Osteoblast (primary cell): ENCODE results near the gene ARHGEF26. TPM values are rescaled to one million over a fixed set of nuclear protein-coding genes. Genes with fewer than 3 reads are reported as not detected.

ENCODE experiments used
- DNase-seq: peaks from one replicate; pipeline ENCODE4 v3.0.0; 2011; ENCODE audit warnings: low spot score, mixed read lengths; ENCODE audit not compliant: insufficient read length; ENCODE audit errors: missing footprints
- H2AFZ ChIP-seq: 2 replicates; pipeline ENCODE4 v1.6.0; 2011; ENCODE audit warnings: mild to moderate bottlenecking, low read length
- H3K27ac ChIP-seq: 2 replicates; pipeline ENCODE4 v1.5.1; 2011; ENCODE audit warnings: mild to moderate bottlenecking, low read depth, low read length, moderate library complexity
- H3K27me3 ChIP-seq: 2 replicates; pipeline ENCODE4 v1.6.0; 2012; ENCODE audit warnings: mild to moderate bottlenecking, control low read depth, inconsistent platforms, low read length, moderate library complexity; ENCODE audit not compliant: insufficient read depth
- H3K36me3 ChIP-seq: 2 replicates; pipeline ENCODE4 v1.5.1; 2011; ENCODE audit warnings: mild to moderate bottlenecking, low read length, control low read depth, moderate library complexity; ENCODE audit not compliant: insufficient read depth
- H3K4me1 ChIP-seq: 2 replicates; pipeline ENCODE4 v1.5.1; 2011; ENCODE audit warnings: mild to moderate bottlenecking, low read length, control low read depth, moderate library complexity; ENCODE audit not compliant: insufficient read depth
- H3K4me2 ChIP-seq: 2 replicates; pipeline ENCODE4 v1.6.0; 2011; ENCODE audit warnings: mild to moderate bottlenecking, low read length; ENCODE audit not compliant: insufficient read depth
- H3K4me3 ChIP-seq: fragments of 200-600 bp; sonication (generic); 3 replicates; pipeline ENCODE4 v1.5.1; 2012; ENCODE audit warnings: mild to moderate bottlenecking, low read length, inconsistent platforms; ENCODE audit not compliant: insufficient read depth
- H3K79me2 ChIP-seq: 2 replicates; pipeline ENCODE4 v1.6.0; 2012; ENCODE audit warnings: mild to moderate bottlenecking, low read length, control low read depth, inconsistent platforms; ENCODE audit not compliant: insufficient read depth
- H3K9me3 ChIP-seq: 2 replicates; pipeline ENCODE4 v1.5.1; 2011; ENCODE audit warnings: low read depth, low read length, control low read depth
- H4K20me1 ChIP-seq: 2 replicates; pipeline ENCODE4 v1.6.0; 2012; ENCODE audit warnings: mild to moderate bottlenecking, low read length, control low read depth; ENCODE audit not compliant: insufficient read depth
- CTCF ChIP-seq: IDR thresholded peaks from 2 replicates; pipeline ENCODE4 v1.5.1; 2011; ENCODE audit warnings: mild to moderate bottlenecking, low read depth, low read length, moderate library complexity; ENCODE audit errors: extremely low read depth
- total RNA-seq: library from RNA; depleted of rRNA; stranded (reverse); fragments of >200 nt; gene quantifications from 2 replicates; pipeline ENCODE4 v1.2.3, GENCODE V29; 2012

The ARHGEF26 gene
- total RNA-seq, 1 donor, result 3.6 TPM

GRCh38 chr3:154210986-154211385 is 89.8 kb downstream of the ARHGEF26 start:
- H4K20me1 ChIP-seq, result no peaks in the 10 kb centered on the region
- H3K27ac ChIP-seq, result no peak overlapping the region
- H3K36me3 ChIP-seq, result no peaks in the 10 kb centered on the region
- H3K79me2 ChIP-seq, result no peaks in the 10 kb centered on the region
- TF ChIP-seq CTCF, result no peak
- H2AFZ ChIP-seq, result no peak overlapping the region
- no peak for DNase-seq
- no peaks in the 10 kb centered on the region for H3K27me3 ChIP-seq
- no peaks in the 10 kb centered on the region for H3K9me3 ChIP-seq
- no peak overlapping the region for H3K4me2 ChIP-seq
- no peak overlapping the region for H3K4me3 ChIP-seq
- no peaks in the 10 kb centered on the region for H3K4me1 ChIP-seq

- Histone ChIP-seq H4K20me1 (no peaks in the 10 kb centered on the region), H3K79me2 (no peaks in the 10 kb centered on the region), H3K27ac (no peak overlapping the region), H3K4me1 (no peaks in the 10 kb centered on the region), H3K36me3 (no peaks in the 10 kb centered on the region), H3K27me3 (no peaks in the 10 kb centered on the region), H3K4me3 (no peak overlapping the region), H3K4me2 (no peak overlapping the region), H3K9me3 (no peaks in the 10 kb centered on the region), H2AFZ (no peak overlapping the region)
- DNase-seq, result no peak
- no peak for TF ChIP-seq CTCF
Measured at GRCh38 chr3:154214306-154214705, 93.1 kb downstream of the ARHGEF26 start.

- Histone ChIP-seq H3K27ac (no peak overlapping the region), H3K4me3 (no peak overlapping the region), H3K4me1 (no peaks in the 10 kb centered on the region), H3K4me2 (no peak overlapping the region), H4K20me1 (no peaks in the 10 kb centered on the region), H3K79me2 (no peaks in the 10 kb centered on the region), H2AFZ (no peak overlapping the region), H3K27me3 (no peaks in the 10 kb centered on the region), H3K9me3 (no peaks in the 10 kb centered on the region), H3K36me3 (no peaks in the 10 kb centered on the region)
- no peak for TF ChIP-seq CTCF
- DNase-seq, result no peak
Measured at GRCh38 chr3:154217671-154218070, 96.5 kb downstream of the ARHGEF26 start.

GRCh38 chr3:154218728-154219127 is 97.5 kb downstream of the ARHGEF26 start:
- Histone ChIP-seq H3K79me2 (no peaks in the 10 kb centered on the region), H3K4me1 (no peaks in the 10 kb centered on the region), H3K4me3 (no peak overlapping the region), H3K27ac (no peak overlapping the region), H4K20me1 (no peaks in the 10 kb centered on the region), H2AFZ (no peak overlapping the region), H3K9me3 (no peaks in the 10 kb centered on the region), H3K27me3 (no peaks in the 10 kb centered on the region), H3K36me3 (no peaks in the 10 kb centered on the region), H3K4me2 (no peak overlapping the region)
- no peak for TF ChIP-seq CTCF
- no peak for DNase-seq
